Activated CD8-positive, alpha-beta memory T cell treated with anti-CD3 and anti-CD28 coated beads, Interleukin-2, amount 10 ng/mL, durations not matched to agents 7 days and 5 days (primary cell): ENCODE data around the gene NFATC2. TPM values are rescaled to one million over a fixed set of nuclear protein-coding genes. Genes with fewer than 3 reads are reported as not detected.
"Not testable (repeated sequence)": the region's sequence is repeated elsewhere in the genome, so short reads cannot be mapped to it uniquely, and the experiment has no call there.

Source experiments
- ATAC-seq: fragments of 150-1000 bp; cut with Tn5 transposase; one replicate; pipeline ENCODE4 v1.10.0; 2021; ENCODE audit warnings: moderate library complexity
- CTCF ChIA-PET: fragments of 350-600 bp; sonication (Branson Sonifier 250); formaldehyde crosslinking; loops from one replicate; lab custom pipeline; 2021; ENCODE audit warnings: antibody characterized with exemption; lab: Charles Lee
- DNase-seq: peaks from one replicate; pipeline ENCODE4 v3.0.0-alpha.2; 2020
- H3K27ac Mint-ChIP-seq: one replicate; pipeline ENCODE4 v1.8.0; 2021; ENCODE audit warnings: mild to moderate bottlenecking, mixed read lengths
- H3K27me3 Mint-ChIP-seq: one replicate; pipeline ENCODE4 v1.8.0; 2021; ENCODE audit warnings: mixed read lengths
- H3K36me3 Mint-ChIP-seq: one replicate; pipeline ENCODE4 v1.8.0; 2021; ENCODE audit warnings: mild to moderate bottlenecking, mixed read lengths
- H3K4me1 Mint-ChIP-seq: one replicate; pipeline ENCODE4 v1.8.0; 2021; ENCODE audit warnings: mixed read lengths
- H3K4me3 Mint-ChIP-seq: one replicate; pipeline ENCODE4 v1.8.0; 2021; ENCODE audit warnings: mild to moderate bottlenecking, moderate library complexity, mixed read lengths
- H3K9me3 Mint-ChIP-seq: one replicate; pipeline ENCODE4 v1.8.0; 2022; ENCODE audit warnings: low read depth, mixed read lengths
- total RNA-seq, 2 experiments: library from RNA; stranded (reverse); gene quantifications; one replicate each; pipeline ENCODE4 v1.2.3, GENCODE V29; 2021

Gene NFATC2
- total RNA-seq, 2 experiments from 2014 or later, result 39.9 to 59.0 TPM

GRCh38 chr20:51577432-51578144 is 35.1 kb upstream of the NFATC2 start:
- CTCF ChIA-PET, result interaction anchor here (1.3 kb wide), 1 partner anchor 23 kb away, joined by 4 read pairs; no protein-coding TSS in a partner anchor
- Mint-ChIP-seq H3K27ac (no peak overlapping the region), H3K27me3 (peaks cover 15% of the 10 kb centered on the region)

GRCh38 chr20:51575486-51575885 is 33.0 kb upstream of the NFATC2 start:
- Mint-ChIP-seq H3K4me3 (no peak overlapping the region), H3K27me3 (peaks cover 4% of the 10 kb centered on the region), H3K4me1 (no peaks in the 10 kb centered on the region), H3K27ac (no peak overlapping the region), H3K9me3 (no peaks in the 10 kb centered on the region), H3K36me3 (peaks cover 1% of the 10 kb centered on the region)
- CTCF ChIA-PET, result no interaction called here
- DNase-seq (no peak), ATAC-seq (no peak)

More at GRCh38 chr20:51577432-51578144, 35.1 kb upstream of the NFATC2 start:
- ATAC-seq (no peak), DNase-seq (no peak)
- Mint-ChIP-seq H3K4me3 (no peak overlapping the region), H3K36me3 (peaks cover 1% of the 10 kb centered on the region), H3K9me3 (no peaks in the 10 kb centered on the region), H3K4me1 (no peaks in the 10 kb centered on the region)

GRCh38 chr20:51574248-51575033 is 31.9 kb upstream of the NFATC2 start:
- peaks cover 1% of the 10 kb centered on the region for H3K36me3 Mint-ChIP-seq
- H3K4me1 Mint-ChIP-seq, result no peaks in the 10 kb centered on the region
- ATAC-seq (no peak), DNase-seq (no peak)
- CTCF ChIA-PET, result no interaction called here
- peaks cover 2% of the 10 kb centered on the region for H3K27me3 Mint-ChIP-seq
- H3K9me3 Mint-ChIP-seq, result no peaks in the 10 kb centered on the region
- no peak overlapping the region for H3K4me3 Mint-ChIP-seq
- no peak overlapping the region for H3K27ac Mint-ChIP-seq

- Mint-ChIP-seq H3K27ac (no peak overlapping the region), H3K4me1 (no peaks in the 10 kb centered on the region), H3K9me3 (no peaks in the 10 kb centered on the region), H3K27me3 (peaks cover 2% of the 10 kb centered on the region), H3K4me3 (no peak overlapping the region), H3K36me3 (peaks cover 1% of the 10 kb centered on the region)
- ATAC-seq (no peak), DNase-seq (no peak)
- CTCF ChIA-PET, result interaction anchor here (1.1 to 1.4 kb wide), 2 partner anchors 10 to 21 kb away, joined by 3 to 5 read pairs; no protein-coding TSS in a partner anchor
Observed at GRCh38 chr20:51573576-51574243, 31.2 kb upstream of the NFATC2 start.

GRCh38 chr20:51571460-51571794 is 28.9 kb upstream of the NFATC2 start:
- Mint-ChIP-seq H3K27ac (no peak overlapping the region), H3K4me1 (no peaks in the 10 kb centered on the region), H3K4me3 (no peak overlapping the region), H3K27me3 (peaks cover 10% of the 10 kb centered on the region), H3K9me3 (peaks cover 2% of the 10 kb centered on the region), H3K36me3 (peaks cover 1% of the 10 kb centered on the region)
- DNase-seq (no peak), ATAC-seq (no peak)
- CTCF ChIA-PET, result interaction anchor here (0.5 kb wide), 1 partner anchor 27 kb away, joined by 3 read pairs; no protein-coding TSS in a partner anchor

- no peak for ATAC-seq
- Mint-ChIP-seq H3K36me3 (peaks cover 1% of the 10 kb centered on the region), H3K27me3 (peaks cover 15% of the 10 kb centered on the region), H3K27ac (no peak overlapping the region), H3K4me1 (no peaks in the 10 kb centered on the region), H3K9me3 (peaks cover 2% of the 10 kb centered on the region), H3K4me3 (no peak overlapping the region)
- no peak for DNase-seq
- CTCF ChIA-PET, result interaction anchor here (0.5 to 0.7 kb wide), 2 partner anchors 15 to 27 kb away, joined by 3 read pairs; no protein-coding TSS in a partner anchor
Observed at GRCh38 chr20:51570739-51571459, 28.4 kb upstream of the NFATC2 start.

- Mint-ChIP-seq H3K4me3 (no peak overlapping the region), H3K27ac (no peak overlapping the region), H3K36me3 (peaks cover 1% of the 10 kb centered on the region), H3K4me1 (no peaks in the 10 kb centered on the region), H3K9me3 (peaks cover 2% of the 10 kb centered on the region), H3K27me3 (peaks cover 21% of the 10 kb centered on the region)
- DNase-seq (no peak), ATAC-seq (no peak)
- CTCF ChIA-PET, result interaction anchor here (0.7 to 1.1 kb wide), 3 partner anchors 16 to 244 kb away, joined by 3 to 4 read pairs (median 3); no protein-coding TSS in a partner anchor
Observed at GRCh38 chr20:51569815-51570738, 27.6 kb upstream of the NFATC2 start.

- H3K4me1 Mint-ChIP-seq, DNase-seq, H3K9me3 Mint-ChIP-seq, H3K36me3 Mint-ChIP-seq, H3K4me3 Mint-ChIP-seq, H3K27ac Mint-ChIP-seq, ATAC-seq: not testable (repeated sequence)
- CTCF ChIA-PET, result interaction anchor here (0.6 to 1.1 kb wide), 2 partner anchors 196 to 887 kb away, joined by 3 to 4 read pairs; no protein-coding TSS in a partner anchor
- peaks cover 32% of the 10 kb centered on the region for H3K27me3 Mint-ChIP-seq
Observed at GRCh38 chr20:51568533-51568932, 26.0 kb upstream of the NFATC2 start.

- H3K36me3 Mint-ChIP-seq, result no peaks in the 10 kb centered on the region
- peaks cover 2% of the 10 kb centered on the region for H3K9me3 Mint-ChIP-seq
- no peak overlapping the region for H3K27ac Mint-ChIP-seq
- DNase-seq (no peak), ATAC-seq (no peak)
- CTCF ChIA-PET, result no interaction called here
- peaks cover 11% of the 10 kb centered on the region for H3K4me1 Mint-ChIP-seq
- peaks cover 41% of the 10 kb centered on the region for H3K27me3 Mint-ChIP-seq
- H3K4me3 Mint-ChIP-seq, result no peak overlapping the region
Observed at GRCh38 chr20:51567622-51568021, 25.1 kb upstream of the NFATC2 start.

- Mint-ChIP-seq H3K27me3 (peaks cover 48% of the 10 kb centered on the region), H3K4me1 (peaks cover 16% of the 10 kb centered on the region)
- CTCF ChIA-PET, result no interaction called here
Observed at GRCh38 chr20:51566594-51566993, 24.1 kb upstream of the NFATC2 start.

GRCh38 chr20:51565298-51566144 is 23.0 kb upstream of the NFATC2 start:
- Mint-ChIP-seq H3K4me1 (peaks cover 24% of the 10 kb centered on the region), H3K36me3 (no peaks in the 10 kb centered on the region), H3K27ac (no peak overlapping the region), H3K9me3 (peaks cover 2% of the 10 kb centered on the region), H3K27me3 (peaks cover 59% of the 10 kb centered on the region), H3K4me3 (no peak overlapping the region)
- CTCF ChIA-PET, result interaction anchor here (0.9 to 1.6 kb wide), 3 partner anchors 24 to 193 kb away, joined by 3 to 5 read pairs (median 4); partner anchors contain the start of gene NFATC2
- DNase-seq (no peak), ATAC-seq (no peak)

More at GRCh38 chr20:51566594-51566993, 24.1 kb upstream of the NFATC2 start:
- Mint-ChIP-seq H3K27ac (no peak overlapping the region), H3K9me3 (peaks cover 2% of the 10 kb centered on the region), H3K36me3 (no peaks in the 10 kb centered on the region), H3K4me3 (no peak overlapping the region)
- no peak for DNase-seq
- ATAC-seq, result no peak
